GM12878 (cell line): ENCODE results near the gene C3AR1. TPM values are rescaled to one million over a fixed set of nuclear protein-coding genes. Genes with fewer than 3 reads are reported as not detected.

Experiments
- ATAC-seq: fragments of 200-7000 bp; cut with Tn5 transposase; 3 replicates; pipeline ENCODE4 v1.9.1; 2020; ENCODE audit warnings: mild to moderate bottlenecking, moderate library complexity
- BruUV-seq: library from RNA; stranded (reverse); fragments of 400-500 nt; replicated peaks from 2 replicates; lab custom pipeline; 2021; lab: Mats Ljungman, UMichigan
- CTCF ChIA-PET: fragments of 300-600 bp; sonication (Branson Sonifier 250); formaldehyde crosslinking; extraction: SDS; loops from one replicate; lab custom pipeline; 2021; ENCODE audit warnings: inconsistent platforms; lab: Yijun Ruan, JAX
- POLR2A ChIA-PET: fragments of 350-600 bp; formaldehyde crosslinking; extraction: SDS; loops from one replicate; lab custom pipeline; 2021; ENCODE audit warnings: inconsistent platforms; lab: Charles Lee
- RAD21 ChIA-PET: fragments of 300-600 bp; sonication (Branson Sonifier 250); formaldehyde crosslinking; loops from one replicate; lab custom pipeline; 2023; ENCODE audit warnings: antibody characterized with exemption; ENCODE audit not compliant: unreplicated experiment; lab: Charles Lee
- SMC1A ChIA-PET: fragments of 300-600 bp; sonication (Branson Sonifier 250); formaldehyde crosslinking; loops from one replicate; lab custom pipeline; 2023; ENCODE audit not compliant: unreplicated experiment, uncharacterized antibody; lab: Charles Lee
- DNase-seq: peaks from one replicate; pipeline ENCODE4 v3.0.0-alpha.2; 2011; ENCODE audit warnings: low read depth, low spot score
- FAIRE-seq: peaks from 3 replicates; lab custom pipeline; 2011; peaks lifted over from hg19 to GRCh38; lab: Jason Lieb, UNC
- H2AFZ ChIP-seq: 2 replicates; pipeline ENCODE4 v1.6.0; 2011; ENCODE audit warnings: low read depth, low read length, control low read depth; ENCODE audit not compliant: control insufficient read depth
- H3K27ac ChIP-seq: 2 replicates; pipeline ENCODE4 v1.5.1; 2011; ENCODE audit warnings: control low read depth; ENCODE audit not compliant: control insufficient read depth, insufficient read depth
- H3K27me3 ChIP-seq, 2 experiments: replicated peaks in 1 of 2; 2 replicates each; pipeline versions ENCODE4 v1.6.0 to v1.6.1; 2011; ENCODE audit warnings: low read length in 1 of 2; ENCODE audit not compliant: control insufficient read depth in 2 of 2, insufficient read depth in 2 of 2
- H3K36me3 ChIP-seq, 2 experiments: 2 replicates each; pipeline ENCODE4 v1.5.1; 2011; ENCODE audit warnings: low read length in 1 of 2; ENCODE audit not compliant: control insufficient read depth in 2 of 2, insufficient read depth in 2 of 2
- H3K4me1 ChIP-seq: 2 replicates; pipeline ENCODE4 v1.6.1; 2011; ENCODE audit warnings: mild to moderate bottlenecking, low read length, moderate library complexity, mixed read lengths; ENCODE audit not compliant: control insufficient read depth, insufficient read depth
- H3K4me2 ChIP-seq: 2 replicates; pipeline ENCODE4 v1.6.0; 2011; ENCODE audit warnings: control low read depth; ENCODE audit not compliant: control insufficient read depth, insufficient read depth
- H3K4me3 ChIP-seq: fragments of 200-600 bp; sonication (generic); 2 replicates; pipeline ENCODE4 v1.5.1; 2016
- H3K79me2 ChIP-seq: 2 replicates; pipeline ENCODE4 v1.6.0; 2011; ENCODE audit warnings: low read length; ENCODE audit not compliant: control insufficient read depth, insufficient read depth
- H3K9ac ChIP-seq: 2 replicates; pipeline ENCODE4 v1.8.0; 2011; ENCODE audit warnings: low read length, control low read depth, mixed read lengths; ENCODE audit not compliant: control insufficient read depth, insufficient read depth
- H3K9me3 ChIP-seq: replicated peaks from 3 replicates; pipeline ENCODE4 v1.5.1; 2011; ENCODE audit warnings: mild to moderate bottlenecking, low read length; ENCODE audit not compliant: control insufficient read depth, insufficient read depth
- H4K20me1 ChIP-seq: 2 replicates; pipeline ENCODE4 v1.6.0; 2011; ENCODE audit not compliant: control insufficient read depth, insufficient read depth
- EP300 ChIP-seq, 2 experiments: fragments of 150-350 bp in 1 of 2; IDR thresholded peaks; 2 replicates each; pipeline ENCODE4 v1.6.1; 2011 to 2012; ENCODE audit warnings: low read depth in 2 of 2, low read length in 2 of 2, borderline replicate concordance in 1 of 2, improper control_type of control experiment in 1 of 2, inconsistent platforms in 1 of 2; ENCODE audit not compliant: control insufficient read depth in 1 of 2
- IRF4 ChIP-seq: IDR thresholded peaks from 2 replicates; pipeline ENCODE4 v1.6.1; 2011; ENCODE audit warnings: low read depth, low read length
- KDM1A ChIP-seq: fragments of 200-600 bp; sonication (generic); IDR thresholded peaks from 2 replicates; pipeline ENCODE4 v1.6.1; 2016; ENCODE audit warnings: borderline replicate concordance
- MYC ChIP-seq: IDR thresholded peaks from 2 replicates; pipeline ENCODE4 v1.6.1; 2011; ENCODE audit warnings: mild to moderate bottlenecking, low read length, moderate library complexity, inconsistent platforms; ENCODE audit not compliant: insufficient read depth, insufficient replicate concordance, insufficient read length, severe bottlenecking
- RFX5 ChIP-seq: IDR thresholded peaks from 2 replicates; pipeline ENCODE4 v1.6.1; 2011; ENCODE audit warnings: low read depth, low read length, improper control_type of control experiment
- SPI1 ChIP-seq: IDR thresholded peaks from 2 replicates; pipeline ENCODE4 v1.6.1; 2011; ENCODE audit warnings: low read depth, mild to moderate bottlenecking, low read length, moderate library complexity, borderline replicate concordance; ENCODE audit not compliant: insufficient read depth
- TBL1XR1 ChIP-seq: IDR thresholded peaks from 2 replicates; pipeline ENCODE4 v1.6.1; 2012; ENCODE audit warnings: low read depth, low read length, improper control_type of control experiment
- TCF12 ChIP-seq: IDR thresholded peaks from 2 replicates; pipeline ENCODE4 v1.6.1; 2011; ENCODE audit warnings: low read depth, mild to moderate bottlenecking, low read length
- ZBTB33 ChIP-seq: fragments of 450-650 bp; IDR thresholded peaks from 2 replicates; pipeline ENCODE4 v1.6.1; 2017; ENCODE audit warnings: mild to moderate bottlenecking
- WGBS: methylation state at CpG from one replicate; pipeline ENCODE4 v1.1.6; 2016; ENCODE audit warnings: low lambda C conversion rate; ENCODE audit not compliant: insufficient replicate concordance, insufficient coverage; ENCODE audit errors: missing lambda C conversion rate; 5-methylcytosine and 5-hydroxymethylcytosine counted together
- in situ Hi-C: fragments of 300-500 bp; cut with MboI; formaldehyde crosslinking; loops from 9 replicates; pipeline ENCODE4 v1.14.3; 2018; ENCODE audit warnings: mixed read lengths
- intact Hi-C: fragments of 100-400 bp; cut with micrococcal nuclease; formaldehyde crosslinking; loops from one replicate; pipeline ENCODE4 v1.14.2; 2022; ENCODE audit not compliant: unreplicated experiment
- polyA plus RNA-seq, 11 experiments: library from polyadenylated mRNA; depleted of rRNA in 4 of 11; unstranded in 6 of 11; stranded (reverse) in 5 of 11; fragments of >200 nt; fragmentation: Nextera tagmentation in 4 of 11; fragmentation: Illumina TruSeq in 1 of 11; extraction: Ambion mirVana in 4 of 11; extraction: Trizol in 1 of 11; gene quantifications; 1 replicate in 1 of 11; 2 replicates in 10 of 11; pipeline versions ENCODE4 v1.2.1 to v1.2.3, GENCODE V29; 2011 to 2016; ENCODE audit warnings: inconsistent platforms in 2 of 11, missing spikeins in 2 of 11, low read depth in 1 of 11
- total RNA-seq, 4 experiments: library from RNA; depleted of rRNA in 3 of 4; stranded (reverse); fragments of >200 nt in 3 of 4; fragmentation: Illumina TruSeq in 1 of 4; extraction: Trizol in 1 of 4; gene quantifications; 2 replicates each; pipeline versions ENCODE4 v1.2.1 to v1.2.3, GENCODE V29; 2013 to 2021
- TF ChIP-seq, protein P1 (sequence below): IDR thresholded peaks from 2 replicates; pipeline ENCODE4 v1.6.1; 2012; ENCODE audit warnings: mild to moderate bottlenecking, low read depth, low read length

C3AR1 gene
- total and polyA plus RNA-seq, 10 of the 15 experiments (the other 5 are each of a cell fraction or from before 2014, with no cell fraction given) = 0.08 to 0.42 (median 0.10) TPM; not detected in 5

DNA sequence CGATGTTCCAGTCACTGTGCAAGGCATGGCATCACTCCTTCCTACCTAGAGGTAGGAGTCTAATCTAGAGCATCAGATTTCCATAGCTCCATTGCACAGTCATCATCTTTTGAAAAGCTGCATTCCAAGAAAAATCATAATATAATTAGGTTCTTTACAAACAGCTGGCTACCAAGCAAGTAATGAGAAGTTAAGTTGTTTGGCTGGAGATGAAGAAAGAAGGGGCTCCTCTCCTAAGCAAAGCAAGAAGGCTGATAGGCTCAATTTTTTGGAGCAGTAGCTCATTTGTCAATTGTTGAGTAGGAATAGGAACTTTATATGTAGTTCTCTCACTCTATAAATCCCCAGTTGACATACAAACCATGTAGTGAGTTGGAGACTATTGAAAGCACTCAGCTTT, 25.4 kb downstream of the C3AR1 start:
- Histone ChIP-seq H3K27me3 (no peaks in the 10 kb centered on the region), H3K4me3 (no peak overlapping the region), H4K20me1 (no peaks in the 10 kb centered on the region), H3K4me1 (peaks cover 7% of the 10 kb centered on the region), H2AFZ (no peak overlapping the region), H3K9ac (no peak overlapping the region), H3K4me2 (no peak overlapping the region), H3K36me3 (peaks cover 8 to 12% of the 10 kb centered on the region in 2 experiments), H3K27ac (no peak overlapping the region), H3K9me3 (no peaks in the 10 kb centered on the region), H3K79me2 (no peaks in the 10 kb centered on the region; the same call in none of the 2 replicates)
- ATAC-seq (no peak), DNase-seq (no peak), FAIRE-seq (no peak)
- in situ Hi-C loops = no loop called here
- WGBS = 100% methylated on average over 1 of the region's 1 CpG
- ChIA-PET RAD21 (interaction anchor here (1.4 kb wide), 1 partner anchor 37 kb away, joined by 8 read pairs; no protein-coding TSS in a partner anchor), POLR2A (interaction anchor here (0.6 to 0.7 kb wide), 2 partner anchors 39 to 71 kb away, joined by 3 to 4 read pairs; no protein-coding TSS in a partner anchor), CTCF (interaction anchor here (0.7 to 1.8 kb wide), 4 partner anchors 13 to 57 kb away, joined by 3 to 8 read pairs (median 4); no protein-coding TSS in a partner anchor), SMC1A (interaction anchor here (1.0 kb wide), 2 partner anchors 9 to 38 kb away, joined by 3 to 4 read pairs; partner anchors contain the start of gene FOXJ2)
- BruUV-seq = no TSS peak
- intact Hi-C loops = no loop called here
- no peak for TF ChIP-seq ZBTB33
- TF ChIP-seq MYC = no peak
- no peak for TF ChIP-seq SPI1
- no peak for TF ChIP-seq EP300 (IDR thresholded peaks at IDR 0.05; ENCODE audit: borderline replicate concordance in 1 of 2, control insufficient read depth in 1 of 2, low read depth in 2 of 2, low read length in 2 of 2)
- no peak for TF ChIP-seq KDM1A
- no peak for TF ChIP-seq IRF4
- no peak for TF ChIP-seq RFX5
- no peak for TF ChIP-seq TCF12
- TF ChIP-seq TBL1XR1 = no peak
- TF ChIP-seq, protein P1, sequence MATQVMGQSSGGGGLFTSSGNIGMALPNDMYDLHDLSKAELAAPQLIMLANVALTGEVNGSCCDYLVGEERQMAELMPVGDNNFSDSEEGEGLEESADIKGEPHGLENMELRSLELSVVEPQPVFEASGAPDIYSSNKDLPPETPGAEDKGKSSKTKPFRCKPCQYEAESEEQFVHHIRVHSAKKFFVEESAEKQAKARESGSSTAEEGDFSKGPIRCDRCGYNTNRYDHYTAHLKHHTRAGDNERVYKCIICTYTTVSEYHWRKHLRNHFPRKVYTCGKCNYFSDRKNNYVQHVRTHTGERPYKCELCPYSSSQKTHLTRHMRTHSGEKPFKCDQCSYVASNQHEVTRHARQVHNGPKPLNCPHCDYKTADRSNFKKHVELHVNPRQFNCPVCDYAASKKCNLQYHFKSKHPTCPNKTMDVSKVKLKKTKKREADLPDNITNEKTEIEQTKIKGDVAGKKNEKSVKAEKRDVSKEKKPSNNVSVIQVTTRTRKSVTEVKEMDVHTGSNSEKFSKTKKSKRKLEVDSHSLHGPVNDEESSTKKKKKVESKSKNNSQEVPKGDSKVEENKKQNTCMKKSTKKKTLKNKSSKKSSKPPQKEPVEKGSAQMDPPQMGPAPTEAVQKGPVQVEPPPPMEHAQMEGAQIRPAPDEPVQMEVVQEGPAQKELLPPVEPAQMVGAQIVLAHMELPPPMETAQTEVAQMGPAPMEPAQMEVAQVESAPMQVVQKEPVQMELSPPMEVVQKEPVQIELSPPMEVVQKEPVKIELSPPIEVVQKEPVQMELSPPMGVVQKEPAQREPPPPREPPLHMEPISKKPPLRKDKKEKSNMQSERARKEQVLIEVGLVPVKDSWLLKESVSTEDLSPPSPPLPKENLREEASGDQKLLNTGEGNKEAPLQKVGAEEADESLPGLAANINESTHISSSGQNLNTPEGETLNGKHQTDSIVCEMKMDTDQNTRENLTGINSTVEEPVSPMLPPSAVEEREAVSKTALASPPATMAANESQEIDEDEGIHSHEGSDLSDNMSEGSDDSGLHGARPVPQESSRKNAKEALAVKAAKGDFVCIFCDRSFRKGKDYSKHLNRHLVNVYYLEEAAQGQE = no peak
